ENCODE results near the gene GMPPA.

The GMPPA gene

GRCh38 chr2:219523031-219523671 lies 24.5 kb downstream of the GMPPA start:
- Histone ChIP-seq H3K4me3 (ENCODE audit: extremely low read depth, insufficient read depth, low read length, poor library complexity, severe bottlenecking) (peak overlapping the region; percentile 21), H3K36me3 (ENCODE audit: control insufficient read depth, insufficient read depth, low read length) (no peaks in the 10 kb centered on the region)

GRCh38 chr2:219524817-219525216 lies 26.1 kb downstream of the GMPPA start:
- no peak overlapping the region for H3K4me3 ChIP-seq (ENCODE audit: extremely low read depth, insufficient read depth, low read length, poor library complexity, severe bottlenecking)
- no peaks in the 10 kb centered on the region for H3K36me3 ChIP-seq (ENCODE audit: control insufficient read depth, insufficient read depth, low read length)
- peaks cover 60% of the 10 kb centered on the region for H3K4me1 ChIP-seq (ENCODE audit: control insufficient read depth, insufficient read depth, low read length, poor library complexity, severe bottlenecking)
- no peak overlapping the region for H3K27ac ChIP-seq (ENCODE audit: low read depth, low read length, severe bottlenecking)
- WGBS, 2 experiments (ENCODE audit: insufficient coverage in 2 of 2), result 91 to 100% methylated on average over 1 of the region's 2 CpGs
- no peaks in the 10 kb centered on the region for H3K9me3 ChIP-seq (ENCODE audit: control insufficient read depth, low read length)

More at GRCh38 chr2:219523031-219523671, 24.5 kb downstream of the GMPPA start:
- peak overlapping the region; percentile 29 for H3K27ac ChIP-seq (ENCODE audit: low read depth, low read length, severe bottlenecking)
- no peaks in the 10 kb centered on the region for H3K9me3 ChIP-seq (ENCODE audit: control insufficient read depth, low read length)
- WGBS, 2 experiments (ENCODE audit: insufficient coverage in 2 of 2), result 14 to 30% methylated on average over 15 of the region's 24 CpGs
- H3K4me1 ChIP-seq (ENCODE audit: control insufficient read depth, insufficient read depth, low read length, poor library complexity, severe bottlenecking), result peaks cover 56% of the 10 kb centered on the region

GRCh38 chr2:219525533-219526232 lies 27.0 kb downstream of the GMPPA start:
- 48 to 63% methylated on average over 3 to 5 of the region's 9 CpGs for WGBS, 2 experiments (ENCODE audit: insufficient coverage in 2 of 2)
- peaks cover 54% of the 10 kb centered on the region for H3K4me1 ChIP-seq (ENCODE audit: control insufficient read depth, insufficient read depth, low read length, poor library complexity, severe bottlenecking)
- H3K36me3 ChIP-seq (ENCODE audit: control insufficient read depth, insufficient read depth, low read length), result no peaks in the 10 kb centered on the region
- H3K9me3 ChIP-seq (ENCODE audit: control insufficient read depth, low read length), result no peaks in the 10 kb centered on the region
- no peak overlapping the region for H3K4me3 ChIP-seq (ENCODE audit: extremely low read depth, insufficient read depth, low read length, poor library complexity, severe bottlenecking)
- peak overlapping the region; percentile 38 for H3K27ac ChIP-seq (ENCODE audit: low read depth, low read length, severe bottlenecking)

GRCh38 chr2:219526320-219527075 lies 27.8 kb downstream of the GMPPA start:
- Histone ChIP-seq H3K36me3 (ENCODE audit: control insufficient read depth, insufficient read depth, low read length) (no peaks in the 10 kb centered on the region), H3K4me3 (ENCODE audit: extremely low read depth, insufficient read depth, low read length, poor library complexity, severe bottlenecking) (no peak overlapping the region), H3K9me3 (ENCODE audit: control insufficient read depth, low read length) (no peaks in the 10 kb centered on the region), H3K4me1 (ENCODE audit: control insufficient read depth, insufficient read depth, low read length, poor library complexity, severe bottlenecking) (peaks cover 46% of the 10 kb centered on the region), H3K27ac (ENCODE audit: low read depth, low read length, severe bottlenecking) (peak overlapping the region; percentile 38)
- WGBS, 2 experiments (ENCODE audit: insufficient coverage in 2 of 2), result 66 to 74% methylated on average over 8 to 10 of the region's 11 CpGs

- Histone ChIP-seq H3K4me3 (ENCODE audit: extremely low read depth, insufficient read depth, low read length, poor library complexity, severe bottlenecking) (no peak overlapping the region), H3K4me1 (ENCODE audit: control insufficient read depth, insufficient read depth, low read length, poor library complexity, severe bottlenecking) (peaks cover 41% of the 10 kb centered on the region), H3K27ac (ENCODE audit: low read depth, low read length, severe bottlenecking) (no peak overlapping the region), H3K9me3 (ENCODE audit: control insufficient read depth, low read length) (no peaks in the 10 kb centered on the region), H3K36me3 (ENCODE audit: control insufficient read depth, insufficient read depth, low read length) (no peaks in the 10 kb centered on the region)
- 84 to 89% methylated on average over 4 to 5 of the region's 6 CpGs for WGBS, 2 experiments (ENCODE audit: insufficient coverage in 2 of 2)
Observed at GRCh38 chr2:219527076-219527394, 28.3 kb downstream of the GMPPA start.

GRCh38 chr2:219527472-219527871 lies 28.8 kb downstream of the GMPPA start:
- Histone ChIP-seq H3K4me3 (ENCODE audit: extremely low read depth, insufficient read depth, low read length, poor library complexity, severe bottlenecking) (no peak overlapping the region), H3K27ac (ENCODE audit: low read depth, low read length, severe bottlenecking) (no peak overlapping the region), H3K4me1 (ENCODE audit: control insufficient read depth, insufficient read depth, low read length, poor library complexity, severe bottlenecking) (peaks cover 40% of the 10 kb centered on the region), H3K36me3 (ENCODE audit: control insufficient read depth, insufficient read depth, low read length) (no peaks in the 10 kb centered on the region), H3K9me3 (ENCODE audit: control insufficient read depth, low read length) (no peaks in the 10 kb centered on the region)
- 90% methylated on average over 2 of the region's 5 CpGs for WGBS, 2 experiments (ENCODE audit: insufficient coverage in 2 of 2)

- H3K4me3 ChIP-seq (ENCODE audit: extremely low read depth, insufficient read depth, low read length, poor library complexity, severe bottlenecking), result no peak overlapping the region
- no peaks in the 10 kb centered on the region for H3K9me3 ChIP-seq (ENCODE audit: control insufficient read depth, low read length)
- no peak overlapping the region for H3K27ac ChIP-seq (ENCODE audit: low read depth, low read length, severe bottlenecking)
- no peaks in the 10 kb centered on the region for H3K36me3 ChIP-seq (ENCODE audit: control insufficient read depth, insufficient read depth, low read length)
- WGBS, 2 experiments (ENCODE audit: insufficient coverage in 2 of 2), result 24 to 31% methylated on average over 12 to 13 of the region's 21 CpGs
- H3K4me1 ChIP-seq (ENCODE audit: control insufficient read depth, insufficient read depth, low read length, poor library complexity, severe bottlenecking), result peaks cover 31% of the 10 kb centered on the region
Observed at GRCh38 chr2:219530048-219530963, 31.6 kb downstream of the GMPPA start.

GRCh38 chr2:219531639-219532377 lies 33.1 kb downstream of the GMPPA start:
- Histone ChIP-seq H3K27ac (ENCODE audit: low read depth, low read length, severe bottlenecking) (no peak overlapping the region), H3K4me3 (ENCODE audit: extremely low read depth, insufficient read depth, low read length, poor library complexity, severe bottlenecking) (no peak overlapping the region), H3K4me1 (ENCODE audit: control insufficient read depth, insufficient read depth, low read length, poor library complexity, severe bottlenecking) (peaks cover 17% of the 10 kb centered on the region), H3K36me3 (ENCODE audit: control insufficient read depth, insufficient read depth, low read length) (no peaks in the 10 kb centered on the region), H3K9me3 (ENCODE audit: control insufficient read depth, low read length) (no peaks in the 10 kb centered on the region)
- 85 to 89% methylated on average over 16 to 20 of the region's 20 CpGs for WGBS, 2 experiments (ENCODE audit: insufficient coverage in 2 of 2)

GRCh38 chr2:219532378-219532649 lies 33.6 kb downstream of the GMPPA start:
- H3K9me3 ChIP-seq (ENCODE audit: control insufficient read depth, low read length), result no peaks in the 10 kb centered on the region
- H3K4me1 ChIP-seq (ENCODE audit: control insufficient read depth, insufficient read depth, low read length, poor library complexity, severe bottlenecking), result peaks cover 12% of the 10 kb centered on the region
- no peak overlapping the region for H3K4me3 ChIP-seq (ENCODE audit: extremely low read depth, insufficient read depth, low read length, poor library complexity, severe bottlenecking)
- 86 to 96% methylated on average over 5 to 7 of the region's 8 CpGs for WGBS, 2 experiments (ENCODE audit: insufficient coverage in 2 of 2)
- no peak overlapping the region for H3K27ac ChIP-seq (ENCODE audit: low read depth, low read length, severe bottlenecking)
- H3K36me3 ChIP-seq (ENCODE audit: control insufficient read depth, insufficient read depth, low read length), result no peaks in the 10 kb centered on the region
